Measurements from ENCODE around the gene PRLH. TPM values are rescaled to one million over a fixed set of nuclear protein-coding genes. Genes with fewer than 3 reads are reported as not detected.

The PRLH gene
- polyA plus RNA-seq, 4 donors, result not detected

DNA sequence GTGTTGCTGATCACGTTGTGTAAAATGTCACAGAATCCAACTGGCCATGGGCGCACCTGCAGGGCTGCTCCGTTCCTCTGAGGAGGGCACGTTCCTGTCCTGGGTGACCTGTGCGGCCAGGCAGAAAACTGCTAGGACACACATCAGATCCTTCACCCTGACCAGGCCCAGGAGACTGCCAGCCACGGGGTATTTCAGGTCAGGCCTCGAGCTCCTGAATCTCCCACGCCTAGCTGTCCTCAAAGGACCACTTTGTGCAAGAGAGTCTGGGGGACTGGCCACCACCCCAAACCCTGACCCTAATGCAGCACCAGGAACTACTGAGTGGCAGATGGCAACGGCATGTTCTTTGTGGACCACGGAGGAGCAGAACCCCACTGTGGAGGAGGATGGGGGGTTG is 11.1 kb downstream of the PRLH start:
- 91 to 94% (median 93%) methylated on average over 10 of the region's 10 CpGs for WGBS, 3 donors
- no peak for FAIRE-seq

DNA sequence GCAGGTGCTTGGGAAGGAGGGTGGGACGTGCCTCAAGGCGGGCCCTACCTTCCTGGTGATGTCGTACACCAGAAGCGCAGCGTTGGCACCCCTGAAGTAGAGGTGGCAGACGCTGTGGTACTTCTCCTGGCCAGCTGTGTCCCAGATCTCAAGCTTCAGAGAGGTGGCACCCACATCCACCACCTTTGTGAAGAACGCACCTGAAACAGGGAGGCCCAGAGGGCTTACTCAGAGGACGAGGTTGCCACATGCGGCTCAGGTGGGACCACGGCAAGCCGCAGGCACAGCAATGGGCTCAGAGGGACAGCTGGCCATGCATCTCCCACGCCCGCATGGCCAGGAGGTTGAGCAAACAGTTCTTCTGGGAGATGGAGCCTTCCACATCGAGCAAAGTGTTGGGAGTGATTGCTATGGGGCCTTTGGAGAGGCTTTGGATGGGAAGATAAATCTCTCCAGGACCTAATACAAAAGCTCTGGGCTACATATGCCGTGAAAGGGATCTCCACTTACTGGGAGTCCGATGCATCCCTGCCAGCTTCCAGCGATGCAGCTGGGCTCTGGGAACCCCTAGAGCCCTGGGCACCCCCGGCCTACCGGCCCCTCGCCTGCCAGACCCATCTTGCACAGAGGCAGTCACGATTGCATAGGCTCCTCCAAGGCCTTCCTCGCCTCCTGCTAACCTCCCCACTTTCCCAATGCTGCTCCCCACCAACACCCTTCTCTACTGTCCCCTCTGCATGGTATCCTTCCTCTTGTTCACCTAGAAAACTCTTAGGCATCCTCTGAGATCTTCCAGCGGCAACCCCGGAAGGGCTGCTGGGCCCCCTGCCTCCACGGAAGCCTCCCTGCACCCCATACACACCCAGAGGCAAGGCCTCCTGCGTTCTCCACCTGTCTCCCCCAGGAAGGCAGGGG is 11.8 kb downstream of the PRLH start:
- no peak for DNase-seq
- WGBS, 3 donors, result 91 to 93% (median 92%) methylated on average over 26 of the region's 26 CpGs
- Histone ChIP-seq H3K36me3 (ENCODE audit: control insufficient read depth in 3 of 3, insufficient read depth in 2 of 3, low read depth in 1 of 3, low read length in 3 of 3) (peaks cover 0 to 89% (median 5%) of the 10 kb centered on the region in 3 donors), H3K27ac (ENCODE audit: low read depth in 1 of 3, low read length in 2 of 3) (no peak overlapping the region), H3K4me1 (ENCODE audit: control insufficient read depth in 3 of 3, insufficient read depth in 2 of 3, low read depth in 1 of 3, low read length in 2 of 3) (peaks cover 0 to 4% (median 0%) of the 10 kb centered on the region in 3 donors), H3K9me3 (ENCODE audit: control insufficient read depth in 2 of 2, insufficient read depth in 1 of 2, low read depth in 1 of 2, low read length in 1 of 2) (no peaks in the 10 kb centered on the region), H3K4me3 (ENCODE audit: low read depth in 1 of 3, low read length in 3 of 3) (no peak overlapping the region), H3K27me3 (ENCODE audit: control insufficient read depth in 3 of 3, insufficient read depth in 3 of 3, low read length in 3 of 3) (no peaks in the 10 kb centered on the region)
- FAIRE-seq, result no peak

More for the DNA sequence above, 11.1 kb downstream of the PRLH start:
- Histone ChIP-seq H3K4me3 (ENCODE audit: low read depth in 1 of 3, low read length in 3 of 3) (no peak overlapping the region), H3K27me3 (ENCODE audit: control insufficient read depth in 3 of 3, insufficient read depth in 3 of 3, low read length in 3 of 3) (no peaks in the 10 kb centered on the region), H3K36me3 (ENCODE audit: control insufficient read depth in 3 of 3, insufficient read depth in 2 of 3, low read depth in 1 of 3, low read length in 3 of 3) (peaks cover 0 to 84% (median 5%) of the 10 kb centered on the region in 3 donors), H3K27ac (ENCODE audit: low read depth in 1 of 3, low read length in 2 of 3) (no peak overlapping the region), H3K9me3 (ENCODE audit: control insufficient read depth in 2 of 2, insufficient read depth in 1 of 2, low read depth in 1 of 2, low read length in 1 of 2) (no peaks in the 10 kb centered on the region), H3K4me1 (ENCODE audit: control insufficient read depth in 3 of 3, insufficient read depth in 2 of 3, low read depth in 1 of 3, low read length in 2 of 3) (peaks cover 0 to 4% (median 0%) of the 10 kb centered on the region in 3 donors)
- DNase-seq, result no peak

DNA sequence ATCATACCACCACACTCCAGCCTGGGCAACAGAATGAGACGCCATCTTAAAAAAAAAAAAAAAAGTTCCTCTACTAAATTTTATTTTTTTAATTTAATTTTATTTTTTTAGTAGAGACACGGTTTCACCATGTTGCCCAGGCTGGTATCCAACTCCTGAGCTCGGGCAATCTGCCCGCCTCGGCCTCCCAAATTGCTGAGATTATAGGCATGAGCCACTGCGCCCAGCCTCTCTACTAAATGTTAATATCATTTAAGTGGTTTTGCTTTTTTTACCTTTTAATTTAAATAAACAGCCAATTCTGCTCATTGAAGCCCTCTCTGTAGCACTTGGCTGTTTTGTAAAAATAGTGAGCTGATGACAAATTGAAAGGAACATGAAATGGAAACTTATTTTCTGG is 15.0 kb downstream of the PRLH start:
- no peak for DNase-seq
- Histone ChIP-seq H3K4me3 (ENCODE audit: low read depth in 1 of 3, low read length in 3 of 3) (no peak overlapping the region), H3K36me3 (ENCODE audit: control insufficient read depth in 3 of 3, insufficient read depth in 2 of 3, low read depth in 1 of 3, low read length in 3 of 3) (peaks cover 0 to 92% (median 5%) of the 10 kb centered on the region in 3 donors), H3K27me3 (ENCODE audit: control insufficient read depth in 3 of 3, insufficient read depth in 3 of 3, low read length in 3 of 3) (no peaks in the 10 kb centered on the region), H3K27ac (ENCODE audit: low read depth in 1 of 3, low read length in 2 of 3) (no peak overlapping the region), H3K4me1 (ENCODE audit: control insufficient read depth in 3 of 3, insufficient read depth in 2 of 3, low read depth in 1 of 3, low read length in 2 of 3) (peaks cover 0 to 4% (median 0%) of the 10 kb centered on the region in 3 donors), H3K9me3 (ENCODE audit: control insufficient read depth in 2 of 2, insufficient read depth in 1 of 2, low read depth in 1 of 2, low read length in 1 of 2) (no peaks in the 10 kb centered on the region)
- FAIRE-seq, result no peak
- 82 to 92% (median 88%) methylated on average over 6 of the region's 6 CpGs for WGBS, 3 donors

DNA sequence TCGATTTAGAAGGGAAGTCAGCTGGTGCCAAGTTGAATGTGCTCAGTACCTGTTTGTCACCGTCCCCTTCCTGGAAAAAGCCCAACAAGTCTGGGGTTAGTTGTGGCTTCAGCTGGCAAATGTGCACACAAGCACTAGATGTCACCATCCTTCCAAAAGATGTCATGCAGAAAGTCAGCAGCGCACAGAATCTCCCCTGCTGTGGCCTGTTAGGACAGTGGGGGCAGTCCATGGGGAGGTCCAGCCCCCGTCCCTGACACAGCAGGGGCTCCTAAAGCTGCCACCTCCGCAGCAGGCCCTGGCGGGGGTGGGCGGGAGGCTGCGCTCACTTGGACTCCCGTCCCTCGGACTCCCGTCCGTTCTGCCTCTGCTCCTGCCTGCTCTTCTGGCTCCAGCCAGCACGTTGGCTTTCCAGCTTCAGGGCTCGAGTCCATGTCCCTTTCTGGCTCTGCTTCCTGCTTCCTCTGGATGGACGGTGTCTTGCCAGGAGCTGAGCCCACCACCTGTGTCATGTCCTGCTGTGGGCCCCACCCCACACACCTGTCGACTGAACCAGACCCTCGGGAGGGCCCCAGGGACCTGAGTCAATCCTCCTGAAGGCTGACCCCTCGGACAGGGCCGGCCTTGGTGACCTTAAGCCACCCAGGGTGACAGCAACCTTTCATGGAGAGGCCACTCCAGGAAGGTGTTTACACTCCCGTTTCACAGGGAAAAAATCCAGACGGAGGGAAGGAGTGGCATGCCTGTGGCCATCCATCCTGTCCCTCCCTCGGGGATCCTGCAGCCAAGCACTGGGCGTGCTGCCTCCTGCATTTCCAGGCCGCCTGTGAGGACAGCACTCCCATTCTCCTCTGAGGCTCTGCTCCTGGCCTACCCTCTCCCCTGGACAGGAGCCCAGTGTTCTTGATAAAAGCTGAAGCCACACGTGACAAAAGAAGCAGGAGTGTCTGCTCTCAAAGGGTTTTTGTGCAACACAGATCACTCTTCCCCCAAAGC is 15.7 kb downstream of the PRLH start:
- H3K27ac ChIP-seq (ENCODE audit: low read depth in 1 of 3, low read length in 2 of 3), result peak overlapping the region in 1 of 3 donors; percentile 2
- H3K4me1 ChIP-seq (ENCODE audit: control insufficient read depth in 3 of 3, insufficient read depth in 2 of 3, low read depth in 1 of 3, low read length in 2 of 3), result peaks cover 0 to 4% (median 0%) of the 10 kb centered on the region in 3 donors
- H3K27me3 ChIP-seq (ENCODE audit: control insufficient read depth in 3 of 3, insufficient read depth in 3 of 3, low read length in 3 of 3), result no peaks in the 10 kb centered on the region
- H3K36me3 ChIP-seq (ENCODE audit: control insufficient read depth in 3 of 3, insufficient read depth in 2 of 3, low read depth in 1 of 3, low read length in 3 of 3), result peaks cover 0 to 84% (median 2%) of the 10 kb centered on the region in 3 donors
- no peaks in the 10 kb centered on the region for H3K9me3 ChIP-seq (ENCODE audit: control insufficient read depth in 2 of 2, insufficient read depth in 1 of 2, low read depth in 1 of 2, low read length in 1 of 2)
- WGBS, 3 donors, result 47 to 64% (median 61%) methylated on average over 25 of the region's 25 CpGs
- FAIRE-seq (no peak), DNase-seq (peak in 1 of 2 donors; percentile 42)
- no peak overlapping the region for H3K4me3 ChIP-seq (ENCODE audit: low read depth in 1 of 3, low read length in 3 of 3)

DNA sequence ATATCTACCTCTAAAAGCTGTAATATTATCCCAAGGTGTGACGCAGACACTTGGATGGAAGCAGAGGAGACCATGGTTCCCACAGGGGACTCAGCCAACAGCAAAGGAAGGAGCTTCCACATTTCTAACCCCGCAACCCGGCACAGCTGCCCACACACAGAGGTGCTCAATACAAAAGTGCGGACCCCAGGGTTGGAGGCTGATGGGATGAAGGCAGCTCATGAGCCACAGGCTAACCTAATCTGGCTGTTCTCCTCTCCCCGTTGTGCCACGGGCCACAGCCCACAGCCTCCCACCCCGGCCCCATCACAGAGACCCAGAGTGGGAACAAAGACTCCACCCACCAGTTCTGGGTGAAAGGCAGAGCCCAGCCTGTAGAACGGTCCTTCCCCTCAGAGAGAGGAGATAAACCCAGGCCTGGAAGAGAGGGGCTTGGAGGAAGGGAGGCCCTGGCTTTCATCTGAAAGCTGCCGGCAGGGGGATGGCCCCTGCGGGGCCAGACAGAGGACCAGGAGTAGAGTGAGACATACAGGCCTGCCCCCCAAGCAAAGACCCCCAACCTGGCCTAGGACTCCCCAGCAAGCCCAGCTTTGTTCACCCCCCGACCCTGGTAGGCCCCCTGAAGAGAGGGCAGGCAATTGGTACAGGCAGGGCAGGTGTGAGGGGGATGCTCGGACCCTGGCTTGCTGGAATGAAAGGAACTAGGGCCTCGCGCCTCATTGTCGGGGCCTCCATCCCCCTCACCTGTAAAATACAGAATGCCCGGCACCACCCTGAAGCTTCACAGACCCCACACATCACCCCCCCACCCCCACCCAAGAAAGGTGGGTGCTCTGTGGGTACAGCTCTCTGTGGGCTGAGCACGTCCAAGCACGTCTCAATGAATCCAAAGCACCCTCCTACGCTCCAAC is 17.3 kb downstream of the PRLH start:
- no peak for DNase-seq
- H3K27ac ChIP-seq (ENCODE audit: low read depth in 1 of 3, low read length in 2 of 3), result no peak overlapping the region

DNA sequence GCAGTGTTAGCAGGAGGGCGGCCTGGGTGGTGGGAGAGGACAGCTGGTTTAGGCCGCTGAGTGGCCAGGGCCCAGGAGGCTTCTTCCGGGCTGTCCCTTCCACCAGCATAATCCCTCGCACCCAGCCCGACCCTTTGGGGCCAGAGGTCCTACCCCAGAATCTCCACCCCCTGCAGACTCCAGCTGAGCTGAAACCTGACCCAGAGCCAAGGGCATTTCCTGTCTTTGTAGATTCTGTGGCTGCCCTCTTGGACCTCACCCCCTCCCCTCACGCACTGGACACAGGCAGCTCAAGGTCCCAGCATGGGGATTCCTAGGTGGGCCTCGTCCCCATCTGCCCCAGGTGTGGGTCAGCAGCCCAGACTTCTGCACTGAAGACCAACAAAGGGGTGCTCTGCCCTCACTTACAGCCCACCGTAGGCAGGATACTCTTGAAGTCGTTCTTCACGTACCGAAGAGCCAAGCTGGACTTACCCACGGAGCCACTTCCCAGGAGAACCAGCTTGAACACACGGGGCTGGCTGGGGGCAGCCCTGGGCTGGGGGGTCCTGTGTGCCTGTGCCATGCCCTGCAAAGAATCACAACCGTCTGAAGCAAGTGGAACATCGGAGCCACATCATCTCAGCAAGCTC is 19.3 kb downstream of the PRLH start:
- Histone ChIP-seq H3K4me1 (ENCODE audit: control insufficient read depth in 3 of 3, insufficient read depth in 2 of 3, low read depth in 1 of 3, low read length in 2 of 3) (peaks cover 0 to 12% (median 3%) of the 10 kb centered on the region in 3 donors), H3K27ac (ENCODE audit: low read depth in 1 of 3, low read length in 2 of 3) (no peak overlapping the region), H3K4me3 (ENCODE audit: low read depth in 1 of 3, low read length in 3 of 3) (no peak overlapping the region), H3K27me3 (ENCODE audit: control insufficient read depth in 3 of 3, insufficient read depth in 3 of 3, low read length in 3 of 3) (no peaks in the 10 kb centered on the region), H3K36me3 (ENCODE audit: control insufficient read depth in 3 of 3, insufficient read depth in 2 of 3, low read depth in 1 of 3, low read length in 3 of 3) (peaks cover 0 to 60% (median 0%) of the 10 kb centered on the region in 3 donors), H3K9me3 (ENCODE audit: control insufficient read depth in 2 of 2, insufficient read depth in 1 of 2, low read depth in 1 of 2, low read length in 1 of 2) (peaks cover 0 to 7% of the 10 kb centered on the region in 2 donors)
- 82 to 92% (median 89%) methylated on average over 14 to 15 of the region's 15 CpGs for WGBS, 3 donors
- no peak for FAIRE-seq
- no peak for DNase-seq

More for the DNA sequence above, 17.3 kb downstream of the PRLH start:
- Histone ChIP-seq H3K9me3 (ENCODE audit: control insufficient read depth in 2 of 2, insufficient read depth in 1 of 2, low read depth in 1 of 2, low read length in 1 of 2) (peaks cover 0 to 7% of the 10 kb centered on the region in 2 donors), H3K27me3 (ENCODE audit: control insufficient read depth in 3 of 3, insufficient read depth in 3 of 3, low read length in 3 of 3) (no peaks in the 10 kb centered on the region), H3K4me1 (ENCODE audit: control insufficient read depth in 3 of 3, insufficient read depth in 2 of 3, low read depth in 1 of 3, low read length in 2 of 3) (peaks cover 0 to 12% (median 3%) of the 10 kb centered on the region in 3 donors), H3K4me3 (ENCODE audit: low read depth in 1 of 3, low read length in 3 of 3) (no peak overlapping the region), H3K36me3 (ENCODE audit: control insufficient read depth in 3 of 3, insufficient read depth in 2 of 3, low read depth in 1 of 3, low read length in 3 of 3) (peaks cover 0 to 77% (median 2%) of the 10 kb centered on the region in 3 donors)
- FAIRE-seq, result no peak
- 88 to 90% (median 89%) methylated on average over 16 to 19 of the region's 19 CpGs for WGBS, 3 donors

DNA sequence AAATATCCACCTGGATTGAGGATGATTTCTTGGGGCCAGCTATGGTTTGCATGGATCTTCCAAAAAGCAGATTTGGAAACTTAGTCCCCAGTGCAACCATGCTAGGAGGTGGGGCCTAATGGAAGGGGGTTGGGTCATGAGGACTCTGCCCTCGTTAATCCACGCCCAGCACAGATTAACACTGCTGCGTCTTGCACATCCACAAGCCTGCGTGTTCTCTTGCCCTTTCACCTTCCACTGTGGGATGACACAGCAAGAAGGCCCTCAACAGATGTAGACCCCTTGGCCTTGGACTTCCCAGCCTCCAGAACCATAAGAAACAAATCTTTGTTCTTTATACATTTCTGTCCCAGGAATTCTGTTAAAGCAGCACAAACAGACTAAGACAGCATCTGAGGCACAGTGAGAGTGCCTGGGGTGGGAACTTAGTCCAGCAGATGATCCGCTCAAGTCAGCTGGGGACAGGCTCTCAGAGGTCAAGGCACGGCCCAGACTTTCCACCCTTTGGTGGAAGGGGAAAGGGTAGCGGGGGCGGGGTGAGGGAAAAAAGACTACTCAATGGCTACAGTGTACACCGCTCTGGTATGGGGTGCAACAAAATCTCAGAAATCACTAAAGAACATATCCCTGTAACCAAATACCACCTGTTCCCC is 21.8 kb downstream of the PRLH start:
- Histone ChIP-seq H3K27me3 (ENCODE audit: control insufficient read depth in 3 of 3, insufficient read depth in 3 of 3, low read length in 3 of 3) (no peaks in the 10 kb centered on the region), H3K36me3 (ENCODE audit: control insufficient read depth in 3 of 3, insufficient read depth in 2 of 3, low read depth in 1 of 3, low read length in 3 of 3) (peaks cover 0 to 44% (median 0%) of the 10 kb centered on the region in 3 donors), H3K27ac (ENCODE audit: low read depth in 1 of 3, low read length in 2 of 3) (peak overlapping the region; percentile 11 to 90 (median 56)), H3K4me3 (ENCODE audit: low read depth in 1 of 3, low read length in 3 of 3) (peak overlapping the region in 2 of 3 donors; percentile 36 to 59), H3K4me1 (ENCODE audit: control insufficient read depth in 3 of 3, insufficient read depth in 2 of 3, low read depth in 1 of 3, low read length in 2 of 3) (peaks cover 0 to 29% (median 3%) of the 10 kb centered on the region in 3 donors), H3K9me3 (ENCODE audit: control insufficient read depth in 2 of 2, insufficient read depth in 1 of 2, low read depth in 1 of 2, low read length in 1 of 2) (peaks cover 0 to 7% of the 10 kb centered on the region in 2 donors)
- peak; percentile 60 to 89 for DNase-seq
- FAIRE-seq, result no peak
- 51 to 76% (median 64%) methylated on average over 9 of the region's 9 CpGs for WGBS, 3 donors
